Measurements from ENCODE around the gene NDUFB11.
"Not testable (repeated sequence)": the region's sequence is repeated elsewhere in the genome, so short reads cannot be mapped to it uniquely, and the experiment has no call there.

The NDUFB11 gene

DNA sequence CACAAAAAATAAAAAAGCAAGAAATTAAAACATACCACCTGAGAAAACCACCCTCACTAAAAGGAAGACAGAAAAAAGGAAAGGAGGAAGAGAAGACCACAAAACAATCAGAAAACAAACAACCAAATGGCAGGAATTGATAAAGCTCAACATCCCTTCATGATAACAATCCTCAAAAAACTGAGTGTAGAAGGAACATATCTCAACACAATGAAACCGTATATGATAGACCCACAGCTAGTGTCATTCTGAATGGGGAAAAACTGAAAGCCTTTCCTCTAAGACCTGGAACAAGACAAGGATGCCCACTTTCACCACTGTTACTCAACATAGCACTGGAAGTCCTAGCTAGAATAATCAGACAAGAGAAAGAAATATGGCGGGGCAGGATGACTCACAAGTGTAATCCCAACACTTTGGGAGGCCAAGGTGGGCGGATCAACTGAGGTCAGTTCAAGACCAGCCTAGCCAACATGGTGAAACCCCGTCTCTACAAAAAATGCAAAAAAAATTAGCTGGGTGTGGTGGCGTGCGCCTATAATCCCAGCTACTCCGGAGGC is 27.9 kb downstream of the NDUFB11 start:
- H3K27ac ChIP-seq (replicated peaks); H3K27me3 ChIP-seq (ENCODE audit: insufficient read depth, poor library complexity, severe bottlenecking); H3K4me3 ChIP-seq (replicated peaks; ENCODE audit: insufficient read depth, low read length); DNase-seq (ENCODE audit: low read depth in 1 of 2, low spot score in 1 of 2): not testable (repeated sequence)

DNA sequence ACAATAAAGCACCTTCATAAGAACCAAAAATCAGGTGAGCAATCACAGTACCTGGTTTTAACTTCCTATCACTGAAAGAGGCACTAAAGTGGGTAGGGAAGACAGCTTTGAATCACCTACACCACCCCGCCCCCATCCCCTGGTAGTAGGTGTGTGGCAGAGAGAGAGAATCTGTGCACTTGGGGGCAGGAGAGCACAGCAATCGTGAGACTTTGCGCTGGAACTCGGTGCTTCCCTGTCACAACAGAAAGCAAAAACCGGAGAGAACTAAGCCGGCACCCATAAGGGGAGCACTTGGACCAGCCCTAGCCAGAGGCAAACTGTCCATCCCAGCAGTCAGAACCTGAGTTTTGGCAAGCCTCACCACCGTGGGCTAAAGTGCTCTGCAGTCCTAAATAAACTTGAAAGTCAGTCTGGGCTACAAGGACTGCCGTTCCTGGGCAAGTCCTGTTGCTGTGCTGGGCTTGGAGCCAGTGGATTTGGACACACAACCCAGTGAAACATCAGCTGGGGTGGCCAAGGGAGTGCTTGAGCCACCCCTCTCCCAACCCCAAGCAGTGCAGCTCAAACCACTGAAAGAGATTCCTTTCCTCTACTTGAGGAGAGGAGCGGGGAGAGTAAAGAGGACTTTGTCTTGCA is 32.1 kb downstream of the NDUFB11 start:
- no peak overlapping the region for H3K27ac ChIP-seq (replicated peaks)
- TF ChIP-seq SPI1 (IDR thresholded peaks at IDR 0.05; ENCODE audit: borderline replicate concordance, low read depth) (no peak), REST (IDR thresholded peaks at IDR 0.05; ENCODE audit: insufficient replicate concordance, low read depth) (no peak), GABPA (IDR thresholded peaks at IDR 0.05; ENCODE audit: low read depth) (no peak), POLR2AphosphoS5 (IDR thresholded peaks at IDR 0.05; ENCODE audit: low read depth) (no peak)
- TF ChIP-seq, protein P1, sequence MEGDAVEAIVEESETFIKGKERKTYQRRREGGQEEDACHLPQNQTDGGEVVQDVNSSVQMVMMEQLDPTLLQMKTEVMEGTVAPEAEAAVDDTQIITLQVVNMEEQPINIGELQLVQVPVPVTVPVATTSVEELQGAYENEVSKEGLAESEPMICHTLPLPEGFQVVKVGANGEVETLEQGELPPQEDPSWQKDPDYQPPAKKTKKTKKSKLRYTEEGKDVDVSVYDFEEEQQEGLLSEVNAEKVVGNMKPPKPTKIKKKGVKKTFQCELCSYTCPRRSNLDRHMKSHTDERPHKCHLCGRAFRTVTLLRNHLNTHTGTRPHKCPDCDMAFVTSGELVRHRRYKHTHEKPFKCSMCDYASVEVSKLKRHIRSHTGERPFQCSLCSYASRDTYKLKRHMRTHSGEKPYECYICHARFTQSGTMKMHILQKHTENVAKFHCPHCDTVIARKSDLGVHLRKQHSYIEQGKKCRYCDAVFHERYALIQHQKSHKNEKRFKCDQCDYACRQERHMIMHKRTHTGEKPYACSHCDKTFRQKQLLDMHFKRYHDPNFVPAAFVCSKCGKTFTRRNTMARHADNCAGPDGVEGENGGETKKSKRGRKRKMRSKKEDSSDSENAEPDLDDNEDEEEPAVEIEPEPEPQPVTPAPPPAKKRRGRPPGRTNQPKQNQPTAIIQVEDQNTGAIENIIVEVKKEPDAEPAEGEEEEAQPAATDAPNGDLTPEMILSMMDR (IDR thresholded peaks at IDR 0.05; ENCODE audit: insufficient read depth, low read length): no peak
- DNase-seq (ENCODE audit: low read depth in 1 of 2, low spot score in 1 of 2): no peak
- H3K4me3 ChIP-seq (replicated peaks; ENCODE audit: insufficient read depth, low read length): no peak overlapping the region
- no peaks in the 10 kb centered on the region for H3K27me3 ChIP-seq (ENCODE audit: insufficient read depth, poor library complexity, severe bottlenecking)

DNA sequence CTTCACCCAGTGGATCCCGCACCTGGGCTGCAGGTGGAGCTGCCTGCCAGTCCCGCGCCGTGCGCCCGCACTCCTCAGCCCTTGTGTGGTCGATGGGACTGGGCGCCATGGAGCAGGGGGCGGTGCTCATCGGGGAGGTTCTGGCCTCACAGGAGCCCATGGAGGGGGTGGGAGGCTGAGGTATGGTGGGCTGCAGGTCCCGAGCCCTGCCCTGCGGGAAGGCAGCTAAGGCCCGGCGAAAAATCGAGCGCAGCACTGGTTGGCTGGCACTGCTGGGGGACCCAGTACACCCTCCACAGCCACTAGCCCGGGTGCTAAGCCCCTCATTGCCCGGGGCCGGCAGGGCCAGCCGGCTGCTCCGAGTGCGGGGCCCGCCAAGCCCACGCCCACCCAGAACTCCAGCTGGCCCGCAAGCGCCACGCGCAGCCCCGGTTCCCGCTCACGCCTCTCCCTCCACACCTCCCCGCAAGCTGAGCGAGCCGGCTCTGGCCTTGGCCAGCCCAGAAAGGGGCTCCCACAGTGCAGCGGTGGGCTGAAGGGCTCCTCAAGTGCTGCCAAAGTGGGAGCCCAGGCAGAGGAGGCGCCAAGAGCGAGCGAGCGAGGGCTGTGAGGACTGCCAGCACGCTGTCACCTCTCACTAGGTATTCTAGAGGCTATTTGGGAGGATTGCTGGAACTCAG is 33.4 kb downstream of the NDUFB11 start:
- not testable (repeated sequence) for DNase-seq (ENCODE audit: low read depth in 1 of 2, low spot score in 1 of 2); H3K27me3 ChIP-seq (ENCODE audit: insufficient read depth, poor library complexity, severe bottlenecking); H3K27ac ChIP-seq (replicated peaks); H3K4me3 ChIP-seq (replicated peaks; ENCODE audit: insufficient read depth, low read length)

DNA sequence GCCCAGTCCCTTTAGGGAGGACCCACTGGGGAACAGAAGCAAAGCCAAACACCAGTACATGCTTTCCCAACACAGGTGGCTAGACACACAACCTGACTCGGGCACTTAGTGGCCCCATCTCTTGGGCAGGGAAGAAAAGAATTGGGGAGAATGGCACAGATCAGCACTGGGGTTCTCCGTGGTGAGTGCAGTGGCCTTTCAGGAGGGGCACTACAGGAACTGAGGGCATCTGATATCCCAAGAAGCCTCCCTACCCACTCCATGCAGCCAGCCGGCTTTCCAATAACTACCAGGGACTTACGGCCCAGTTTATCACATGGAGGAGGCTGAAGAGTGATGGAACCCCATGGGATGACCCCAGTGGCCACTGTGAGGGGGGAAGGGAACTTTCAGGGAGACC is 43.3 kb downstream of the NDUFB11 start:
- DNase-seq (ENCODE audit: low read depth in 1 of 2, low spot score in 1 of 2): no peak
- TF ChIP-seq SPI1 (IDR thresholded peaks at IDR 0.05; ENCODE audit: borderline replicate concordance, low read depth) (no peak), REST (IDR thresholded peaks at IDR 0.05; ENCODE audit: insufficient replicate concordance, low read depth) (no peak), POLR2AphosphoS5 (IDR thresholded peaks at IDR 0.05; ENCODE audit: low read depth) (no peak)
- no peaks in the 10 kb centered on the region for H3K27me3 ChIP-seq (ENCODE audit: insufficient read depth, poor library complexity, severe bottlenecking)
- no peak overlapping the region for H3K27ac ChIP-seq (replicated peaks)
- no peak overlapping the region for H3K4me3 ChIP-seq (replicated peaks; ENCODE audit: insufficient read depth, low read length)

GRCh38 chrX:47098338-47099094 is 46.0 kb downstream of the NDUFB11 start:
- no peaks in the 10 kb centered on the region for H3K27me3 ChIP-seq (ENCODE audit: insufficient read depth, poor library complexity, severe bottlenecking)
- DNase-seq (ENCODE audit: low read depth in 1 of 2, low spot score in 1 of 2): no peak
- no peak overlapping the region for H3K4me3 ChIP-seq (replicated peaks; ENCODE audit: insufficient read depth, low read length)
- H3K27ac ChIP-seq (replicated peaks): no peak overlapping the region
- no peak for TF ChIP-seq SPI1 (IDR thresholded peaks at IDR 0.05; ENCODE audit: borderline replicate concordance, low read depth)
- TF ChIP-seq POLR2AphosphoS5 (IDR thresholded peaks at IDR 0.05; ENCODE audit: low read depth): no peak
- TF ChIP-seq, protein P1 (IDR thresholded peaks at IDR 0.05; ENCODE audit: insufficient read depth, low read length): no peak
- peak; percentile 86 for TF ChIP-seq REST (IDR thresholded peaks at IDR 0.05; ENCODE audit: insufficient replicate concordance, low read depth)
- TF ChIP-seq GABPA (IDR thresholded peaks at IDR 0.05; ENCODE audit: low read depth): no peak

All from HL-60 (cell line).